ENCODE data around the gene EZH1. TPM values are rescaled to one million over a fixed set of nuclear protein-coding genes. Genes with fewer than 3 reads are reported as not detected.

EZH1 gene
- polyA plus RNA-seq, 1 experiment, result 26.3 TPM

DNA sequence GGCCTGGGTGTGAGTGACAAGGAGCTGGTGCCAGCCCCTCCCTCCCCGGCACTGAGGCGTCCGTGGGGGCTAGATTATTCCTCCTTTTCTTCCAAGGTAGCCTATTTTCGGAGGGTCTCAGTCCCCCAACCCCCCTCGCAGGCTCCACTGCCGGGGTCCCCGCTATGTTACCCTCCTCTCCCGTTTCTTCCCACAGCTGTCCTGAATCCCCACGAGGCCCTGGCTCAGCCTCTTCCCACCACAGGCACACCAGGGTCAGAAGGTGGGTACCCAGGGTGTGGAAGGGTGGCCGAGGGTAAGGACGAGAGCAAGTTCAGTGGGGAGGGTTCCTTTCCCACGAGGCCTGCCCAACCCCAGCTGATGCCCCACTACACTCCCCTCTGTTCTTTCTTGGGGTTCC lies 16.8 kb upstream of the EZH1 start:
- POLR2A ChIA-PET, result interaction anchor here (0.5 to 1.4 kb wide), 2 partner anchors 19 to 170 kb away, joined by 3 read pairs; partner anchors contain the start of gene WNK4
- TF ChIP-seq, protein P1, sequence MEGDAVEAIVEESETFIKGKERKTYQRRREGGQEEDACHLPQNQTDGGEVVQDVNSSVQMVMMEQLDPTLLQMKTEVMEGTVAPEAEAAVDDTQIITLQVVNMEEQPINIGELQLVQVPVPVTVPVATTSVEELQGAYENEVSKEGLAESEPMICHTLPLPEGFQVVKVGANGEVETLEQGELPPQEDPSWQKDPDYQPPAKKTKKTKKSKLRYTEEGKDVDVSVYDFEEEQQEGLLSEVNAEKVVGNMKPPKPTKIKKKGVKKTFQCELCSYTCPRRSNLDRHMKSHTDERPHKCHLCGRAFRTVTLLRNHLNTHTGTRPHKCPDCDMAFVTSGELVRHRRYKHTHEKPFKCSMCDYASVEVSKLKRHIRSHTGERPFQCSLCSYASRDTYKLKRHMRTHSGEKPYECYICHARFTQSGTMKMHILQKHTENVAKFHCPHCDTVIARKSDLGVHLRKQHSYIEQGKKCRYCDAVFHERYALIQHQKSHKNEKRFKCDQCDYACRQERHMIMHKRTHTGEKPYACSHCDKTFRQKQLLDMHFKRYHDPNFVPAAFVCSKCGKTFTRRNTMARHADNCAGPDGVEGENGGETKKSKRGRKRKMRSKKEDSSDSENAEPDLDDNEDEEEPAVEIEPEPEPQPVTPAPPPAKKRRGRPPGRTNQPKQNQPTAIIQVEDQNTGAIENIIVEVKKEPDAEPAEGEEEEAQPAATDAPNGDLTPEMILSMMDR (IDR thresholded peaks at IDR 0.05; ENCODE audit: low read depth, low read length), result no peak
- DNase-seq (ENCODE audit: low read depth, low spot score), result no peak
- Histone ChIP-seq H3K4me3 (ENCODE audit: low read depth, low read length) (peak overlapping the region; percentile 49), H3K9me3 (ENCODE audit: control insufficient read depth, insufficient read depth, low read length) (no peaks in the 10 kb centered on the region; the same call in 1 of the 2 replicates), H3K27me3 (ENCODE audit: control insufficient read depth, insufficient read depth, low read length) (peaks cover 33% of the 10 kb centered on the region), H3K27ac (ENCODE audit: low read depth, low read length) (no peak overlapping the region)
- CTCF ChIA-PET, result interaction anchor here (0.8 to 3.3 kb wide), 5 partner anchors 8 to 183 kb away, joined by 3 to 24 read pairs (median 3); partner anchors contain the start of genes PSMC3IP and VPS25

DNA sequence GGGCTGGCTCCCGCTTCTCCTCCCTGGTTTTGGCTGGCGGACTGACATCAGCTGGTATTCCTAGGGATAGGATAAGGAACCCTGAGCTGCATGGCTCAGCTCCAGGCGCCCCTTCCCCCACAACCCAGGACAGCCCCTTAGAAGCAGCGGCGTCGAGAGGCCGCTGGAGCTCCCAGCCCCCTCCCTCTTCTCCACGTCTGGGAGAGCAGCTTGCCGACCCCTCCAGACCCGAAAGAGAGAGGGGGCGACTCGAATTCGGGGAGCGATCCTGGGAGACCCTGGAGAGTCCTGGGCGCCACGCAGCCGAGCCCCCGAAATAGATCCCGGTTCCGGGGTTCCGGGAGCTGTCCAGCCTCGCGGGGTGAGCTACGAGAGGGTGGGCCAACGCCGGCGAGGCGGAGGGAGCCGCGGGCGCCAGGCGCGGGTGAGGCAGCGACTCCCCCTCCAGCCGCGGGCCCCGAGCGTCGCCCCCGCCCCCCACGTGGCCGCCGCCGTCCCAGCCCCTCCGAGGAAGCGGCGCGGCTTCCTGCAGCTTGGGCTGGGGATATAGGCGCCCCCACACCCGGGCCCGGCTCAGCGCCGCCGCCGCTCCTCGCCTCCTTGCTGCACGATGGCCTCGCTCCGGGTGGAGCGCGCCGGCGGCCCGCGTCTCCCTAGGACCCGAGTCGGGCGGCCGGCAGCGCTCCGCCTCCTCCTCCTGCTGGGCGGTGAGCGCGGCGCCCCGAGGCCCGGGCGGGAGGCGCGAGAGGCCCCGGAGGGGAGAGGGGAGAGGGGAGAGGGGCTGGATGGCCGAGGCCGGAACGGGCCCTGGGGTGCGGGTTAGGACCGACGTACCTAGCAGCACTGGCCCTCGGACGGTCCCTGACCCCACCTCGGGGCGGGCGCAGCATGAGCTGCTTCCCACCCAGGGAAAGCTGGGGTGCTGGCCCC lies 16.1 kb upstream of the EZH1 start, which contains the start of gene RAMP2:
Gene RAMP2 (plus strand): TSS at position 576 of the 930 bp plus-strand sequence. CDS start 35 bp downstream, at position 611.
- CTCF ChIA-PET, result interaction anchor here (0.5 to 1.1 kb wide), 5 partner anchors 9 to 178 kb away, joined by 3 to 6 read pairs (median 4); partner anchors contain the start of gene VPS25
- H3K4me3 ChIP-seq (ENCODE audit: low read depth, low read length), result peak within 1 kb of the TSS; percentile 49
- TF ChIP-seq, protein P1 (IDR thresholded peaks at IDR 0.05; ENCODE audit: low read depth, low read length), result no peak
- peaks cover 34% of the 10 kb centered on the region for H3K27me3 ChIP-seq (ENCODE audit: control insufficient read depth, insufficient read depth, low read length)
- no peak for DNase-seq (ENCODE audit: low read depth, low spot score)
- POLR2A ChIA-PET, result interaction anchor here (0.5 to 1.4 kb wide), 3 partner anchors 12 to 171 kb away, joined by 3 to 7 read pairs (median 3); partner anchors contain the start of genes VPS25 and WNK4
- H3K9me3 ChIP-seq (ENCODE audit: control insufficient read depth, insufficient read depth, low read length), result no peaks in the 10 kb centered on the region; the same call in 1 of the 2 replicates
- H3K27ac ChIP-seq (ENCODE audit: low read depth, low read length), result no peak within 1 kb of the TSS

DNA sequence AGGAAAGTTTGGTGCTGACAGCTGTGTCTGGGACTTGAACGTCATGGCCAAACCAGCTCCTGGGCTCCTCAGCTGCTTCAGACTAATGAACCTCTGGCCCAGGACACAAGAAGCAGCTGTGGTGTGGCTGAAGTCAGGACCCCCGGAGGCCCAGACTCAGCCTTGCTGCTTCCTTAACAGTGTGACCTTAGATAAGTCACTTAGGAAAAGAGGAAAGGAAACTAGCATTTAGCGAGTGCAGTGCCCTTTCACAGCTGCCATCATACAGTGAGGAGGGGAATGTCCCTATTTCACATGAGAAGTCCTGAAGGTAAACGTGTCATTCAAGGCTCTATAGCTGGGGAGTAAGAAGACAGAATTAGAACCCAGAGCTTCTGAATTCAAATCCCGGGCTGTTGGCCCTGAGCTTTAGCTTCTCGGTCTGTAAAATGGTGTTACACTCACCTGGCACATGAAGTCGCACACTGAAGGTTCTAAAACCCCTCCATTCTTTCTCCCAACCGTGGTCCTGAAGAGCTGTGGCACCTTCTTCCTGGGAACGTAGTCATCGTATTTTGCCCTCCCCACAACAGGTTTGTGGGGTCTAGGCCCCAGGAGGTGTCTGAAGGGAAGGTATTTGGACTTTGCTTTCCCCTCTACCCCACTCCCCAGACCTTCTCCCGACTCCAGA lies 15.3 kb upstream of the EZH1 start:
- Histone ChIP-seq H3K27ac (ENCODE audit: low read depth, low read length) (no peak overlapping the region), H3K9me3 (ENCODE audit: control insufficient read depth, insufficient read depth, low read length) (no peaks in the 10 kb centered on the region; the same call in 1 of the 2 replicates), H3K4me3 (ENCODE audit: low read depth, low read length) (no peak overlapping the region), H3K27me3 (ENCODE audit: control insufficient read depth, insufficient read depth, low read length) (peaks cover 37% of the 10 kb centered on the region)
- TF ChIP-seq, protein P1 (IDR thresholded peaks at IDR 0.05; ENCODE audit: low read depth, low read length), result no peak
- ChIA-PET CTCF (interaction anchor here (0.5 to 0.7 kb wide), 3 partner anchors 24 to 179 kb away, joined by 3 to 6 read pairs (median 4); no protein-coding TSS in a partner anchor), POLR2A (interaction anchor here (1.2 kb wide), 1 partner anchor 13 kb away, joined by 7 read pairs; the partner anchor contains the start of gene VPS25)
- DNase-seq (ENCODE audit: low read depth, low spot score), result no peak

DNA sequence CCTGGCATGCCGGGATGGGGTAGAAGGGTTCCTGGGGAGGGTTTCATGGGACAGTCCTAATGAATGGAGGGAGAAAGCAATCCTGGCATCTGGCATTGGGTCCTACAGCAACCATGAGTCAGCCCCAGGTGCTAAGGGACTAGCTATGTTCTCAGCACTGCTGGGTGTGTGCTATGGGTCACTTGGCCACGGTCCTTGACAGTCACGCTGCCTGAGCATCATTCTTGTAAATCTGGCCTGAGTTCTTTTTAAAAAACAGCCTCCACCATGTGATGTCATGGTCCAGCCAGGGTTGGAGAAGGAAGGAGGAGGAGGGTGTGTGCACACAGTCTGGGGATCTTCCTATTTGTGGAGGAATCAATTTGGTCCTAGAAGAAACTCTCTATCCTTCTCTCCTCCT lies 9.9 kb upstream of the EZH1 start:
- ChIA-PET POLR2A (no interaction called here), CTCF (interaction anchor here (9.6 kb wide), 1 partner anchor 8 kb away, joined by 64 read pairs; no protein-coding TSS in a partner anchor)
- Histone ChIP-seq H3K27me3 (ENCODE audit: control insufficient read depth, insufficient read depth, low read length) (peaks cover 25% of the 10 kb centered on the region), H3K27ac (ENCODE audit: low read depth, low read length) (no peak overlapping the region), H3K9me3 (ENCODE audit: control insufficient read depth, insufficient read depth, low read length) (no peaks in the 10 kb centered on the region), H3K4me3 (ENCODE audit: low read depth, low read length) (no peak overlapping the region)
- TF ChIP-seq, protein P1 (IDR thresholded peaks at IDR 0.05; ENCODE audit: low read depth, low read length), result no peak
- no peak for DNase-seq (ENCODE audit: low read depth, low spot score)

Data from AG04450 (cell line).